Fibroblast of the aortic adventitia (primary cell): ENCODE measurements around the gene NLRP14. TPM values are rescaled to one million over a fixed set of nuclear protein-coding genes. Genes with fewer than 3 reads are reported as not detected.

ENCODE experiments used
- DNase-seq: peaks from one replicate; pipeline ENCODE4 v3.0.0-alpha.2; 2010; ENCODE audit warnings: low read depth
- H3K4me3 ChIP-seq: 2 replicates; pipeline ENCODE4 v1.5.1; 2011; ENCODE audit warnings: low read depth, mild to moderate bottlenecking, control low read depth, low read length, moderate library complexity
- CTCF ChIP-seq: IDR thresholded peaks from 2 replicates; pipeline ENCODE4 v1.5.1; 2011; ENCODE audit warnings: mild to moderate bottlenecking, low read length, control low read depth, inconsistent platforms; ENCODE audit not compliant: insufficient read depth
- total RNA-seq: library from RNA; depleted of rRNA; stranded (reverse); fragments of >200 nt; gene quantifications from 2 replicates; pipeline ENCODE4 v1.2.3, GENCODE V29; 2012; ENCODE audit warnings: low replicate concordance

The NLRP14 gene
- total RNA-seq, 1 donor, result 0.18 TPM

GRCh38 chr11:7021318-7021717 lies 1.0 kb downstream of the NLRP14 start:
- no peak overlapping the region for H3K4me3 ChIP-seq
- TF ChIP-seq CTCF, result no peak
- DNase-seq, result no peak

- TF ChIP-seq CTCF, result no peak
- no peak overlapping the region for H3K4me3 ChIP-seq
- DNase-seq, result no peak
Measured at GRCh38 chr11:7028141-7028540, 7.9 kb downstream of the NLRP14 start.

GRCh38 chr11:7030836-7031235 lies 10.6 kb downstream of the NLRP14 start:
- no peak overlapping the region for H3K4me3 ChIP-seq
- no peak for TF ChIP-seq CTCF
- DNase-seq, result no peak

GRCh38 chr11:7031471-7031871 lies 11.2 kb downstream of the NLRP14 start:
- DNase-seq, result no peak
- no peak for TF ChIP-seq CTCF
- H3K4me3 ChIP-seq, result no peak overlapping the region

GRCh38 chr11:7032692-7033091 lies 12.4 kb downstream of the NLRP14 start:
- TF ChIP-seq CTCF, result no peak
- H3K4me3 ChIP-seq, result no peak overlapping the region
- DNase-seq, result no peak

- no peak for DNase-seq
- no peak overlapping the region for H3K4me3 ChIP-seq
- TF ChIP-seq CTCF, result no peak
Measured at GRCh38 chr11:7034019-7034418, 13.7 kb downstream of the NLRP14 start.

- H3K4me3 ChIP-seq, result no peak overlapping the region
- DNase-seq, result peak; percentile 87
- TF ChIP-seq CTCF, result no peak
Measured at GRCh38 chr11:7046474-7047175, 26.3 kb downstream of the NLRP14 start.
